Left lung (tissue), 10 donors: ENCODE measurements around the gene NEGR1. TPM values are rescaled to one million over a fixed set of nuclear protein-coding genes. Genes with fewer than 3 reads are reported as not detected.

Source experiments
- ATAC-seq: fragments of 200-7000 bp; cut with Tn5 transposase; one replicate; pipeline ENCODE4 v1.9.1; 2020; ENCODE audit warnings: moderate library complexity
- DNase-seq, 4 donors: peaks; one replicate each; pipeline ENCODE4 v3.0.0-alpha.2; 2013 to 2020
- H3K27ac ChIP-seq, 2 donors: fragments of 200-600 bp; sonication (generic) in 1 of 2; one replicate each; pipeline versions ENCODE4 v1.5.0 to v1.8.0; 2020 to 2021
- H3K27me3 ChIP-seq, 2 donors: fragments of 200-600 bp; sonication (generic) in 1 of 2; one replicate each; pipeline versions ENCODE4 v1.5.0 to v1.8.0; 2020 to 2021
- H3K36me3 ChIP-seq, 2 donors: fragments of 200-600 bp; sonication (generic) in 1 of 2; one replicate each; pipeline versions ENCODE4 v1.5.0 to v1.8.0; 2020 to 2021
- H3K4me1 ChIP-seq, 2 donors: fragments of 200-600 bp; one replicate each; pipeline ENCODE4 v1.8.0; 2021
- H3K4me3 ChIP-seq, 2 donors: fragments of 200-600 bp; sonication (generic) in 1 of 2; one replicate each; pipeline versions ENCODE4 v1.5.0 to v1.8.0; 2020 to 2021; ENCODE audit warnings: mild to moderate bottlenecking in 1 of 2
- H3K9me3 ChIP-seq, 2 donors: fragments of 200-600 bp; sonication (generic) in 1 of 2; one replicate each; pipeline versions ENCODE4 v1.5.0 to v1.8.0; 2020 to 2021
- CTCF ChIP-seq, 2 donors: fragments of 200-600 bp; sonication (generic) in 1 of 2; IDR thresholded peaks; one replicate each; pipeline versions ENCODE4 v1.5.0 to v1.8.0; 2021; ENCODE audit warnings: antibody characterized with exemption in 2 of 2
- intact Hi-C, 2 donors: fragments of 100-400 bp; cut with DNase I; formaldehyde crosslinking; loops; one replicate each; pipeline versions ENCODE4 v1.11.2 to v1.14.2; 2022
- polyA plus RNA-seq, 6 donors: library from polyadenylated mRNA; unstranded; fragments of 120-200 nt; gene quantifications; one replicate each; pipeline ENCODE4 v1.2.1, GENCODE V29; 2013; ENCODE audit not compliant: insufficient read length in 6 of 6
- total RNA-seq, 2 donors: library from RNA; stranded (reverse); fragmentation: NEBNext Ultra II Directional; extraction: Animal tissue kit (Norgen Biotek cat#: 25700); gene quantifications; one replicate each; pipeline ENCODE4 v1.2.1, GENCODE V29; 2021
- donor health status: DM: no; HTN: yes; CAD: no.
- donor health status: DM: no; HTN: no; CAD: no.

The NEGR1 gene
- total and polyA plus RNA-seq, 8 donors = 2.4 to 5.7 (median 3.5) TPM

- TF ChIP-seq CTCF (IDR thresholded peaks at IDR 0.05) = no peak
- H3K36me3 ChIP-seq = no peaks in the 10 kb centered on the region
- ATAC-seq = no peak
Observed at GRCh38 chr1:71651214-71651613, 631.1 kb downstream of the NEGR1 start.

GRCh38 chr1:71650119-71650518 is 632.2 kb downstream of the NEGR1 start:
- H3K4me1 ChIP-seq = no peaks in the 10 kb centered on the region
- H3K27me3 ChIP-seq = no peaks in the 10 kb centered on the region
- no peaks in the 10 kb centered on the region for H3K36me3 ChIP-seq
- intact Hi-C loops = no loop called here
- DNase-seq (no peak), ATAC-seq (no peak)
- no peaks in the 10 kb centered on the region for H3K9me3 ChIP-seq
- TF ChIP-seq CTCF (IDR thresholded peaks at IDR 0.05) = no peak
- H3K27ac ChIP-seq = no peak overlapping the region
- no peak overlapping the region for H3K4me3 ChIP-seq

More at GRCh38 chr1:71651214-71651613, 631.1 kb downstream of the NEGR1 start:
- no peaks in the 10 kb centered on the region for H3K9me3 ChIP-seq
- H3K27ac ChIP-seq = no peak overlapping the region
- no peaks in the 10 kb centered on the region for H3K4me1 ChIP-seq
- no peak overlapping the region for H3K4me3 ChIP-seq
- no peak for DNase-seq
- H3K27me3 ChIP-seq = no peaks in the 10 kb centered on the region
- intact Hi-C loops = no loop called here

- intact Hi-C loops = no loop called here
- no peaks in the 10 kb centered on the region for H3K36me3 ChIP-seq
- TF ChIP-seq CTCF (IDR thresholded peaks at IDR 0.05) = no peak
- H3K4me1 ChIP-seq = no peaks in the 10 kb centered on the region
- no peaks in the 10 kb centered on the region for H3K9me3 ChIP-seq
- H3K4me3 ChIP-seq = no peak overlapping the region
- DNase-seq (no peak), ATAC-seq (no peak)
- H3K27ac ChIP-seq = no peak overlapping the region
- no peaks in the 10 kb centered on the region for H3K27me3 ChIP-seq
Observed at GRCh38 chr1:71649608-71650007, 632.7 kb downstream of the NEGR1 start.

GRCh38 chr1:71647513-71648300 is 634.6 kb downstream of the NEGR1 start:
- no peak for ATAC-seq
- Histone ChIP-seq H3K27ac (no peak overlapping the region), H3K4me1 (no peaks in the 10 kb centered on the region), H3K9me3 (no peaks in the 10 kb centered on the region), H3K36me3 (no peaks in the 10 kb centered on the region), H3K4me3 (no peak overlapping the region), H3K27me3 (no peaks in the 10 kb centered on the region)
- DNase-seq = no peak
- TF ChIP-seq CTCF (IDR thresholded peaks at IDR 0.05) = no peak
- intact Hi-C loops = no loop called here

GRCh38 chr1:71645015-71645414 is 637.3 kb downstream of the NEGR1 start:
- ATAC-seq = no peak

More at GRCh38 chr1:71645015-71645414, 637.3 kb downstream of the NEGR1 start:
- H3K4me3 ChIP-seq = no peak overlapping the region
- intact Hi-C loops = no loop called here
- no peak for TF ChIP-seq CTCF (IDR thresholded peaks at IDR 0.05)
- no peaks in the 10 kb centered on the region for H3K9me3 ChIP-seq
- no peaks in the 10 kb centered on the region for H3K27me3 ChIP-seq
- no peak for DNase-seq
- H3K4me1 ChIP-seq = no peaks in the 10 kb centered on the region
- H3K27ac ChIP-seq = no peak overlapping the region
- no peaks in the 10 kb centered on the region for H3K36me3 ChIP-seq
